PFSK-1 (cell line): Measurements from ENCODE around the gene SHROOM1.

Experiments
- FOXP2 ChIP-seq: optimal IDR thresholded peaks from 2 replicates; pipeline ENCODE3; 2011; ENCODE audit warnings: borderline replicate concordance, control low read depth, inconsistent platforms; ENCODE audit not compliant: insufficient read depth; ENCODE audit errors: extremely low read length, extremely low read depth
- POLR2AphosphoS5 ChIP-seq: IDR thresholded peaks from 2 replicates; pipeline ENCODE4 v1.6.1; 2012; ENCODE audit warnings: low read depth, mild to moderate bottlenecking, control low read depth, low read length, moderate library complexity
- SIN3A ChIP-seq: IDR thresholded peaks from 2 replicates; pipeline ENCODE4 v1.6.1; 2012; ENCODE audit warnings: mild to moderate bottlenecking, low read length, moderate library complexity, borderline replicate concordance; ENCODE audit not compliant: insufficient read depth
- TAF1 ChIP-seq: IDR thresholded peaks from 2 replicates; pipeline ENCODE4 v1.6.1; 2012; ENCODE audit warnings: low read length, control low read depth, borderline replicate concordance; ENCODE audit not compliant: insufficient read depth
- TF ChIP-seq, protein P1 (sequence below), 2 experiments: IDR thresholded peaks; 2 replicates each; pipeline versions ENCODE4 v1.6.1 to v1.8.0; 2011 to 2012; ENCODE audit warnings: low read depth in 2 of 2, low read length in 2 of 2, control low read depth in 1 of 2, inconsistent platforms in 1 of 2, mild to moderate bottlenecking in 1 of 2, moderate library complexity in 1 of 2; ENCODE audit not compliant: insufficient read depth in 1 of 2

Gene SHROOM1

DNA sequence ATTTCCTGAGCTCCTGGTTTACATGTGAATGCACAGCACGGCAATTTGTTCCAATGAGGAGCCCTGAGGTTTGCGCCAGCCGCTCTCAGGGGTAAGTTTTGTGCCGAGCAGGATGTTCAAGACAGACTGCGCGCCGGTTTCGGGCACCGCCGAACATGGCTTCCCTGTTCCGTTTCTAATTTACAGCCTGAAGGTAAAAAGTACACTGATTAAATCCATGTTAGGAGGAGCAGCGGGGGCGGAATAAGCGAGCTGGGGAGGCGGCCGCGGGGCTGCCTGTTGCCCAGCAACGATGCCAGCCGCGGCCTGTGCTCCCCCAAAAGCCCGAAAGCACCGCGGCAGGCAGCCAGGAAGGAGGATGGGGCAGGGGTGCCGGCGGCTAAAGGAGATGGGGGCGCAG, 11.0 kb downstream of the SHROOM1 start:
- no peak for TF ChIP-seq FOXP2
- TF ChIP-seq, protein P1, sequence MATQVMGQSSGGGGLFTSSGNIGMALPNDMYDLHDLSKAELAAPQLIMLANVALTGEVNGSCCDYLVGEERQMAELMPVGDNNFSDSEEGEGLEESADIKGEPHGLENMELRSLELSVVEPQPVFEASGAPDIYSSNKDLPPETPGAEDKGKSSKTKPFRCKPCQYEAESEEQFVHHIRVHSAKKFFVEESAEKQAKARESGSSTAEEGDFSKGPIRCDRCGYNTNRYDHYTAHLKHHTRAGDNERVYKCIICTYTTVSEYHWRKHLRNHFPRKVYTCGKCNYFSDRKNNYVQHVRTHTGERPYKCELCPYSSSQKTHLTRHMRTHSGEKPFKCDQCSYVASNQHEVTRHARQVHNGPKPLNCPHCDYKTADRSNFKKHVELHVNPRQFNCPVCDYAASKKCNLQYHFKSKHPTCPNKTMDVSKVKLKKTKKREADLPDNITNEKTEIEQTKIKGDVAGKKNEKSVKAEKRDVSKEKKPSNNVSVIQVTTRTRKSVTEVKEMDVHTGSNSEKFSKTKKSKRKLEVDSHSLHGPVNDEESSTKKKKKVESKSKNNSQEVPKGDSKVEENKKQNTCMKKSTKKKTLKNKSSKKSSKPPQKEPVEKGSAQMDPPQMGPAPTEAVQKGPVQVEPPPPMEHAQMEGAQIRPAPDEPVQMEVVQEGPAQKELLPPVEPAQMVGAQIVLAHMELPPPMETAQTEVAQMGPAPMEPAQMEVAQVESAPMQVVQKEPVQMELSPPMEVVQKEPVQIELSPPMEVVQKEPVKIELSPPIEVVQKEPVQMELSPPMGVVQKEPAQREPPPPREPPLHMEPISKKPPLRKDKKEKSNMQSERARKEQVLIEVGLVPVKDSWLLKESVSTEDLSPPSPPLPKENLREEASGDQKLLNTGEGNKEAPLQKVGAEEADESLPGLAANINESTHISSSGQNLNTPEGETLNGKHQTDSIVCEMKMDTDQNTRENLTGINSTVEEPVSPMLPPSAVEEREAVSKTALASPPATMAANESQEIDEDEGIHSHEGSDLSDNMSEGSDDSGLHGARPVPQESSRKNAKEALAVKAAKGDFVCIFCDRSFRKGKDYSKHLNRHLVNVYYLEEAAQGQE (IDR thresholded peaks at IDR 0.05; ENCODE audit: insufficient read depth in 1 of 2, low read depth in 2 of 2, low read length in 2 of 2) = no peak
- no peak for TF ChIP-seq TAF1
- TF ChIP-seq POLR2AphosphoS5 = no peak
- TF ChIP-seq SIN3A = no peak

- TF ChIP-seq, protein P1 (IDR thresholded peaks at IDR 0.05; ENCODE audit: insufficient read depth in 1 of 2, low read depth in 2 of 2, low read length in 2 of 2) = no peak
- TF ChIP-seq SIN3A (no peak), TAF1 (no peak), POLR2AphosphoS5 (no peak)
Observed at GRCh38 chr5:132817011-132817410, 13.4 kb downstream of the SHROOM1 start.

GRCh38 chr5:132816554-132816953, 13.9 kb downstream of the SHROOM1 start:
- TF ChIP-seq, protein P1 (IDR thresholded peaks at IDR 0.05; ENCODE audit: insufficient read depth in 1 of 2, low read depth in 2 of 2, low read length in 2 of 2) = no peak
- no peak for TF ChIP-seq POLR2AphosphoS5
- no peak for TF ChIP-seq FOXP2
- no peak for TF ChIP-seq TAF1
- no peak for TF ChIP-seq SIN3A

GRCh38 chr5:132816083-132816482, 14.4 kb downstream of the SHROOM1 start:
- TF ChIP-seq, protein P1 (IDR thresholded peaks at IDR 0.05; ENCODE audit: insufficient read depth in 1 of 2, low read depth in 2 of 2, low read length in 2 of 2) = no peak
- TF ChIP-seq FOXP2 (no peak), TAF1 (no peak), SIN3A (no peak), POLR2AphosphoS5 (no peak)

DNA sequence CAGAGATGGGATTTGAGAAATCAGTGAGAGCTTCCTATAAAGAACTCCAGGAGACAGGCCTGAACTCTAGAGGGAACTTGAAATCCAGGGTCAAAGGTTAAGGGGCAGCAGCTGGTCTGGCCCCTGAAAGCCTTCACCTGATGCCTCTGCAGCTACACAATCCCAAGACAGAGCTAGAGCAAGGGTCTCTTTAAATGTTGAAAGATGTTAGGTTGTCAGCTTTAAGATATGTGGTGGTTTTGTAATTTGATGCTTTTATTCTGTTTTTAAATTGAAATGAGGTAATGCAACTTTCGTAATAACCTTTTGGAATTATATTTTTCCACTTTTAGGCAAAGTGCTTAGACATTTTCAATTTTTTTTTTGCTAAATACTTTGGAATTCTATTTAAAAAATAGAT, 15.0 kb downstream of the SHROOM1 start:
- TF ChIP-seq POLR2AphosphoS5 (no peak), TAF1 (no peak), FOXP2 (no peak), SIN3A (no peak)
- TF ChIP-seq, protein P1 (IDR thresholded peaks at IDR 0.05; ENCODE audit: insufficient read depth in 1 of 2, low read depth in 2 of 2, low read length in 2 of 2) = no peak
